DOHH2 (cell line): ENCODE data around the gene PI16.

Source experiments
- CTCF ChIP-seq: fragments of 200-600 bp; sonication (generic); IDR thresholded peaks from one replicate; pipeline ENCODE4 v1.5.1; 2014; ENCODE audit warnings: antibody characterized with exemption, mild to moderate bottlenecking, low read depth, low read length; ENCODE audit not compliant: poor library complexity, severe bottlenecking
- EZH2phosphoT487 ChIP-seq: fragments of 200-600 bp; sonication (generic); IDR thresholded peaks from 2 replicates; pipeline ENCODE4 v1.6.1; 2017; ENCODE audit warnings: borderline replicate concordance, mild to moderate bottlenecking, antibody characterized with exemption, low read length, moderate library complexity, mixed read lengths

GRCh38 chr6:36969240-36969691 is 14.7 kb downstream of the PI16 start:
- TF ChIP-seq CTCF (no peak), EZH2phosphoT487 (no peak)
